Ishikawa (cell line): ENCODE results near the gene F3.

Experiments
- EGR1 ChIP-seq: IDR thresholded peaks from 2 replicates; pipeline ENCODE4 v1.6.1; 2012
- EP300 ChIP-seq: IDR thresholded peaks from 2 replicates; pipeline ENCODE4 v1.6.1; 2012; ENCODE audit warnings: borderline replicate concordance
- NFIC ChIP-seq: IDR thresholded peaks from 2 replicates; pipeline ENCODE4 v1.6.1; 2012
- TAF1 ChIP-seq: IDR thresholded peaks from 2 replicates; pipeline ENCODE4 v1.6.1; 2012; ENCODE audit warnings: low read depth, mild to moderate bottlenecking
- YY1 ChIP-seq: IDR thresholded peaks from 2 replicates; pipeline ENCODE4 v1.6.1; 2012; ENCODE audit warnings: low read depth
- ZBTB7A ChIP-seq: IDR thresholded peaks from 2 replicates; pipeline ENCODE4 v1.6.1; 2012; ENCODE audit warnings: low read depth
- TF ChIP-seq, protein P1 (sequence below): IDR thresholded peaks from 2 replicates; pipeline ENCODE4 v1.6.1; 2012; ENCODE audit warnings: low read depth, mild to moderate bottlenecking
- TF ChIP-seq, protein P2 (sequence below): IDR thresholded peaks from 2 replicates; pipeline ENCODE4 v1.6.1; 2012

DNA sequence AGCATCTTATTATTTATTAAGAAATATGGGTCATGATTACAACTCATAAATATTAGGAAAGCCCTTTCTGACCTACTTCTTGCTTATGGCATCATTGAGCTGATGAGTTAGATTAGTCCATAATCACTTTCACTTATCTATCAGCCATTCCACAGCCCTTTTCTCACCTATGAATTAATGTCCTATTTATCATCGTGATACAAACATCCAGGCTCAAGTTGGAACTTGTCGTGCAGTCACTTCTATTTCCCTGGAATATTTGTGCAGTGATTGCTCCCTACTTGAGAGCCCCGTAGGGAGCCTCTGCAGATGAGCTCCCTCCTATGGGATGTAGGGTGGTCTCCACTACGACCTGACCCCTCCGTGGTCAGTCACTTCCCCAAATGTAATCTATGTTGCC is 8.1 kb upstream of the F3 start:
- TF ChIP-seq ZBTB7A (no peak), EP300 (no peak), EGR1 (no peak), TAF1 (no peak), YY1 (no peak), NFIC (no peak)
- TF ChIP-seq, protein P1, sequence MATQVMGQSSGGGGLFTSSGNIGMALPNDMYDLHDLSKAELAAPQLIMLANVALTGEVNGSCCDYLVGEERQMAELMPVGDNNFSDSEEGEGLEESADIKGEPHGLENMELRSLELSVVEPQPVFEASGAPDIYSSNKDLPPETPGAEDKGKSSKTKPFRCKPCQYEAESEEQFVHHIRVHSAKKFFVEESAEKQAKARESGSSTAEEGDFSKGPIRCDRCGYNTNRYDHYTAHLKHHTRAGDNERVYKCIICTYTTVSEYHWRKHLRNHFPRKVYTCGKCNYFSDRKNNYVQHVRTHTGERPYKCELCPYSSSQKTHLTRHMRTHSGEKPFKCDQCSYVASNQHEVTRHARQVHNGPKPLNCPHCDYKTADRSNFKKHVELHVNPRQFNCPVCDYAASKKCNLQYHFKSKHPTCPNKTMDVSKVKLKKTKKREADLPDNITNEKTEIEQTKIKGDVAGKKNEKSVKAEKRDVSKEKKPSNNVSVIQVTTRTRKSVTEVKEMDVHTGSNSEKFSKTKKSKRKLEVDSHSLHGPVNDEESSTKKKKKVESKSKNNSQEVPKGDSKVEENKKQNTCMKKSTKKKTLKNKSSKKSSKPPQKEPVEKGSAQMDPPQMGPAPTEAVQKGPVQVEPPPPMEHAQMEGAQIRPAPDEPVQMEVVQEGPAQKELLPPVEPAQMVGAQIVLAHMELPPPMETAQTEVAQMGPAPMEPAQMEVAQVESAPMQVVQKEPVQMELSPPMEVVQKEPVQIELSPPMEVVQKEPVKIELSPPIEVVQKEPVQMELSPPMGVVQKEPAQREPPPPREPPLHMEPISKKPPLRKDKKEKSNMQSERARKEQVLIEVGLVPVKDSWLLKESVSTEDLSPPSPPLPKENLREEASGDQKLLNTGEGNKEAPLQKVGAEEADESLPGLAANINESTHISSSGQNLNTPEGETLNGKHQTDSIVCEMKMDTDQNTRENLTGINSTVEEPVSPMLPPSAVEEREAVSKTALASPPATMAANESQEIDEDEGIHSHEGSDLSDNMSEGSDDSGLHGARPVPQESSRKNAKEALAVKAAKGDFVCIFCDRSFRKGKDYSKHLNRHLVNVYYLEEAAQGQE = no peak
- TF ChIP-seq, protein P2, sequence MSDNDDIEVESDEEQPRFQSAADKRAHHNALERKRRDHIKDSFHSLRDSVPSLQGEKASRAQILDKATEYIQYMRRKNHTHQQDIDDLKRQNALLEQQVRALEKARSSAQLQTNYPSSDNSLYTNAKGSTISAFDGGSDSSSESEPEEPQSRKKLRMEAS = no peak
